Loucy (cell line): ENCODE measurements around the gene CSGALNACT2.
"Not testable (repeated sequence)": the region's sequence is repeated elsewhere in the genome, so short reads cannot be mapped to it uniquely, and the experiment has no call there.

Experiments used
- H2AFZ ChIP-seq: fragments of 200-600 bp; sonication (generic); 2 replicates; pipeline ENCODE4 v1.6.0; 2016; ENCODE audit warnings: antibody characterized with exemption, mild to moderate bottlenecking, low read length, moderate library complexity
- H3F3A ChIP-seq: fragments of 200-600 bp; 2 replicates; pipeline ENCODE4 v1.6.0; 2016; ENCODE audit warnings: antibody characterized with exemption, low read depth, mild to moderate bottlenecking
- H3K27me3 ChIP-seq: fragments of 200-600 bp; sonication (generic); 2 replicates; pipeline ENCODE4 v1.6.1; 2014; ENCODE audit warnings: low read length, mild to moderate bottlenecking; ENCODE audit not compliant: insufficient read depth, poor library complexity, severe bottlenecking
- H3K36me3 ChIP-seq: fragments of 200-600 bp; sonication (generic); 2 replicates; pipeline ENCODE4 v1.6.1; 2016; ENCODE audit warnings: low read length; ENCODE audit not compliant: insufficient read depth
- H3K4me1 ChIP-seq: fragments of 200-600 bp; sonication (generic); 2 replicates; pipeline ENCODE4 v1.5.1; 2014; ENCODE audit warnings: low read length, mild to moderate bottlenecking; ENCODE audit not compliant: insufficient read depth, poor library complexity, severe bottlenecking
- H3K4me2 ChIP-seq: fragments of 200-600 bp; sonication (generic); 2 replicates; pipeline ENCODE4 v1.6.0; 2014; ENCODE audit warnings: antibody characterized with exemption, low read length, low read depth, mild to moderate bottlenecking; ENCODE audit not compliant: poor library complexity, severe bottlenecking
- H3K4me3 ChIP-seq: fragments of 200-600 bp; sonication (generic); 2 replicates; pipeline ENCODE4 v1.5.1; 2014; ENCODE audit warnings: low read length, mild to moderate bottlenecking, mixed read lengths; ENCODE audit not compliant: poor library complexity, severe bottlenecking
- H3K79me2 ChIP-seq: fragments of 200-600 bp; sonication (generic); 2 replicates; pipeline ENCODE4 v1.6.1; 2014; ENCODE audit warnings: low read length; ENCODE audit not compliant: insufficient read depth
- H3K9ac ChIP-seq: fragments of 200-600 bp; sonication (generic); 2 replicates; pipeline ENCODE4 v1.6.0; 2014; ENCODE audit warnings: mild to moderate bottlenecking, low read depth, low read length, moderate library complexity; ENCODE audit not compliant: poor library complexity, severe bottlenecking
- H3K9me2 ChIP-seq: fragments of 200-600 bp; sonication (generic); replicated peaks from 2 replicates; pipeline ENCODE4 v1.6.1; 2016; ENCODE audit warnings: low read depth, low read length, mixed read lengths
- H3K9me3 ChIP-seq: fragments of 200-600 bp; sonication (generic); 2 replicates; pipeline ENCODE4 v1.6.1; 2014; ENCODE audit warnings: mild to moderate bottlenecking, antibody characterized with exemption, low read length, low read depth; ENCODE audit not compliant: insufficient read depth
- H4K20me1 ChIP-seq: fragments of 200-600 bp; sonication (generic); 2 replicates; pipeline ENCODE4 v1.6.0; 2014; ENCODE audit warnings: antibody characterized with exemption, low read length, mild to moderate bottlenecking; ENCODE audit not compliant: insufficient read depth, poor library complexity, severe bottlenecking
- CTCF ChIP-seq: fragments of 200-600 bp; sonication (generic); conservative IDR thresholded peaks from 2 replicates; pipeline ENCODE4 v1.5.1; 2014; ENCODE audit warnings: mild to moderate bottlenecking, antibody characterized with exemption, low read length
- EZH2phosphoT487 ChIP-seq: fragments of 200-600 bp; IDR thresholded peaks from 2 replicates; pipeline ENCODE4 v1.6.1; 2018; ENCODE audit warnings: antibody characterized with exemption, mild to moderate bottlenecking, moderate library complexity, borderline replicate concordance

The CSGALNACT2 gene

GRCh38 chr10:43138757-43139241 is 554 bp downstream of the CSGALNACT2 start:
- peak overlapping the region; percentile 88 for H3K4me2 ChIP-seq
- peak overlapping the region; percentile 83 for H3K4me3 ChIP-seq
- no peaks in the 10 kb centered on the region for H3K36me3 ChIP-seq
- peaks cover 62% of the 10 kb centered on the region for H3K4me1 ChIP-seq
- no peaks in the 10 kb centered on the region for H3K9me3 ChIP-seq
- no peaks in the 10 kb centered on the region for H3K27me3 ChIP-seq
- H3K9ac ChIP-seq = peak overlapping the region; percentile 75
- peaks cover 54% of the 10 kb centered on the region for H4K20me1 ChIP-seq
- no peaks in the 10 kb centered on the region for H3K9me2 ChIP-seq
- peaks cover 77% of the 10 kb centered on the region for H3K79me2 ChIP-seq
- no peaks in the 10 kb centered on the region for H3F3A ChIP-seq
- TF ChIP-seq CTCF = 0 out of 2 replicates have a peak, but pooled peaks have one; percentile 15
- TF ChIP-seq EZH2phosphoT487 = no peak
- H2AFZ ChIP-seq = peak overlapping the region; percentile 1; the same call in 1 of the 2 replicates

GRCh38 chr10:43141421-43141820 is 3.2 kb downstream of the CSGALNACT2 start:
- no peaks in the 10 kb centered on the region for H3F3A ChIP-seq
- H3K9ac ChIP-seq = peak overlapping the region; percentile 46
- H3K79me2 ChIP-seq = peaks cover 94% of the 10 kb centered on the region
- peak overlapping the region; percentile 88 for H3K4me2 ChIP-seq
- no peaks in the 10 kb centered on the region for H3K27me3 ChIP-seq
- no peak overlapping the region for H2AFZ ChIP-seq
- peaks cover 64% of the 10 kb centered on the region for H3K4me1 ChIP-seq
- peak overlapping the region; percentile 52 for H3K4me3 ChIP-seq
- no peak for TF ChIP-seq EZH2phosphoT487
- TF ChIP-seq CTCF = no peak
- no peaks in the 10 kb centered on the region for H3K9me2 ChIP-seq
- H3K9me3 ChIP-seq = no peaks in the 10 kb centered on the region
- no peaks in the 10 kb centered on the region for H3K36me3 ChIP-seq
- peaks cover 75% of the 10 kb centered on the region for H4K20me1 ChIP-seq

DNA sequence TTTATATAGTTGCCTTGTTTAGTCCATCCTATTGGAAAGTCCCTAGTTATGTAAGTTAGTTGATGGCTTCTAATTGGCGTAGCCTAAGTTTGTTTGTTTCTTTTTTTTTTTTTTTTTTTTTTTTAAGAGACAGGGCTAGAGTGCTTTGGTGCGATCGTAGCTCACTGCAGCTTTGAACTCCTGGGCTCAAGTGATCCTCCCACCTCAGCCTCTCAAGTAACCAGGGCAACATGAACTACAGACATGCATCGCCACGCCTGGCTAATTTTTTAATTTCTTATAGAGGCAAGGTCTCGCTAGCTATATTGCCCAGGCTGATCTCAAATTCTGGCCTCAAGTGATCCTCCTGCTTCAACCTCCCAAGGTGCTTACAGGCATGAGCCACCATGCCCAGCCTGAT is 7.1 kb downstream of the CSGALNACT2 start:
- Histone ChIP-seq H3K79me2 (peaks cover 95% of the 10 kb centered on the region), H3F3A (no peaks in the 10 kb centered on the region), H3K4me3 (no peak overlapping the region), H3K36me3 (no peaks in the 10 kb centered on the region; the same call in 1 of the 2 replicates), H2AFZ (no peak overlapping the region), H3K27me3 (no peaks in the 10 kb centered on the region), H3K4me2 (no peak overlapping the region), H4K20me1 (peaks cover 48% of the 10 kb centered on the region), H3K4me1 (peaks cover 42% of the 10 kb centered on the region), H3K9ac (no peak overlapping the region), H3K9me3 (peaks cover 11% of the 10 kb centered on the region), H3K9me2 (no peaks in the 10 kb centered on the region)
- TF ChIP-seq CTCF (no peak), EZH2phosphoT487 (no peak)

DNA sequence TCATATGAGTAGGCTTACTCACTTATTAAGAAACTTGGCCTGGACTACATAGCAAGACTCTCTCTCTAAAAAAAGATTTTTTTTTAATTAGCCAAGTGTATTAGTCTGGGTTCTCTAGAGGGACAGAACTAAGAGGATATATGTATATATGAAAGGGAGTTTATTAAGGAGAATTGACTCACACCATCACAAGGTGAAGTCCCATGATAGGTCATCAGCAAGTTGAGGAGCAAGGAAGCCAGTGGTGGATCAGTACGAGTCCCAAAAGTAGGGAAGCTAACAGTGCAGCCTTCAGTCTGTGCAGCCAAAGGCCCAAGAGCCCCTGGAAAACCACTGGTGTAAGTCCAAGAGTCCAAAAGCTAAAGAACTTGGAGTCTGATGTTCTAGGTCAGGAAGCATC is 7.7 kb downstream of the CSGALNACT2 start:
- H3K4me2 ChIP-seq, H3F3A ChIP-seq, H3K9ac ChIP-seq, H3K36me3 ChIP-seq, H3K4me3 ChIP-seq, H3K27me3 ChIP-seq, H3K9me2 ChIP-seq, H2AFZ ChIP-seq: not testable (repeated sequence)
- peaks cover 44% of the 10 kb centered on the region for H4K20me1 ChIP-seq
- peaks cover 37% of the 10 kb centered on the region for H3K4me1 ChIP-seq
- H3K79me2 ChIP-seq = peaks cover 95% of the 10 kb centered on the region
- peaks cover 11% of the 10 kb centered on the region for H3K9me3 ChIP-seq
